GM21360 (cell line): ENCODE results near the gene PREB.
A peak's percentile ranks its signal among the peaks of the same experiment; 100 is the strongest.

Experiments
- ATAC-seq: cut with Tn5 transposase; IDR thresholded peaks from one replicate; pipeline ENCODE4 v1.9.1; 2021; ENCODE audit warnings: mild to moderate bottlenecking, moderate library complexity; ENCODE audit not compliant: unreplicated experiment

PREB gene

GRCh38 chr2:27152796-27153464 is 18.5 kb upstream of the PREB start:
- ATAC-seq = no peak

DNA sequence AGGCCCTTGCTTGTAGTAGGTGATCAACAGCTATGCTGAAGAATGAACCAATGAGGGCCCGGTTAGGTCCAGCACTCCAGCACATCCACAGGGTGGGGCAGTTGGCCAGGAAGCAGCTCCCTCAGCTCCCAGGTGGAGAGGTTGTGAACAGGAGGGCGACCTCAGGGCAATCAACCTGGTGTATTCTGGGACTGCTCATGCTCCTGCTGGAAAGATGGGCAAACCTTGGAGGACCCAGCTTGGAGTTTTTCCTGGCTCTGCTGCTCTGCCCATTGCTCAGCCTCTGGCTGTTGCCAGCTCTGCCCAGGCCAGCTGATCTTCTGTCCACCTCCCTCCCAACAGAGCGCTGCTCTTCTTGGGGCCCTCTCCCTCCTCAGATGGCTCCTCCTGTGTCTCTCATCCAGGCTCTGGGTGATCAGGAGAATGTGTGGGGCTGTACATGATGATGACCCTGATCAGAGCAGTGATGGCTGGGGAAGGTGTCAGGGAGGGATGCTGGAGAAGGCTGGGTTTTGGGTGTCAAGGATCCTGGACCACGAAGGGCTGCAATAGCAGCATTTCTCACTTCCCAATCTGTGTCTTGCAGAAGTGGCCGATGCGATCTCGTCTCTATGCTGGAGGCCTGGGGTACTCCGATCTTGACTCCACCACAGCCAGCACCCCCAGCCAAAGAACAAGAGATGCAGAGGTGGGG is 17.8 kb upstream of the PREB start:
- ATAC-seq = no peak

DNA sequence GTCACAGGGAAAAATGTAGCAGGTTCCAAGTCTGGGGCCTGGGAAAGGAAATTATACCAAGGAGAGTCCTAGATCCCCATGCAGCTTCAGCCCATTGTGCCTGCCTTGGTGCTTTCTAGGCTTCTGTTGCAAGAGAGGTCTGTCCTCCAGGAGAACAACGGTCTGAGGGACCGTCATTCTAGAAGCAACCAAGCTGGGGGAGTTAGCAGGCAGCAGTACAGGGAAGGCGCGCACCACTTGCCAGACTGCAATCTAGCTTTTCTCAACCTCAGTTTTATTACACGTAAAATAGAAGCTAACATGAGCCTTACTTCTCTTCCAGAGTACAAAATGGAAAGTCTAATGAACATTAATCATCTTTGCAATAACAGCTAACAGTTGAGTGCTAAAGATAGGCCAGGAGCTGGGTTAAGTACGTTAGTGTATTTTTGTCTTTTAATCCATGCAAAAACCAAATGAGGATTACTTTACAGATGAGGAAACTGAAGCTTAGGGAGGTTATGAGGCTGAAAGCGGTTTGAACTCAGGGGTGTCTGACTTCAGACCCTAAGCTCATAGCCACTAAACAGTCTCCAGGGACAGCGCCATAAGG is 16.3 kb upstream of the PREB start:
- no peak for ATAC-seq

GRCh38 chr2:27149570-27150405 is 15.4 kb upstream of the PREB start:
- no peak for ATAC-seq

DNA sequence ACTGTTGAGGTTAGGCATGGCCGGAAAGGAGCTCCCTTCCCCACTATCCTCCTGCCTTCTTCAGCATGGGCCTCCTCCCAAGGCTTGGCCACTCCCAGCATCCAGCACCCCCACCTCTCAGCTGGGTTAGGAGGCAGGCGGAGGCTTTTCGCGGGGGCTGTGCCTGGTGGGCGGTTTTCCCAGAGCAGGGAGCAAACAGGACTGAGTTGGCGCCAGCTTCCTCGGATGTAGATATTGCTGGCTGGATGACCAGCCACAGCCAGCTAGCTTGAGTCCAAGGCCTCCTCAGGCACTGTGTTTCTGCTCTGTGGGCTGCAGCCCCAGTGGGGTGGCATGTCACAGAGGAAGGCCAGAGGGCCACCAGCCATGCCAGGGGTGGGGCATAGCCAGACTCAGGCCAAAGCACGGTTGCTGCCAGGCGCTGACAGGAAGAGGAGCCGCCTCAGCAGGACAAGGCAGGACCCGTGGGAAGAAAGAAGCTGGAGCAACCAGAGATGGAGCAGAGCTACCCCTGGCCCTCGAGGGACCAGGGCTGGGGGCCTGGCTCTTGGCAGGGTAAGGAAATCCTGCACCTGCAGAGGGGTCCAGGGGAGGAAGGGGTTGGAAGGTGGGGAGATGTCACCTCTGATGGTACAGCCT is 14.5 kb upstream of the PREB start, which contains the start of gene TCF23:
Gene TCF23, plus strand, starts transcription at position 204 of the 639 bp plus-strand sequence. Its CDS starts 130 bp downstream, at position 334.
- ATAC-seq = no peak

DNA sequence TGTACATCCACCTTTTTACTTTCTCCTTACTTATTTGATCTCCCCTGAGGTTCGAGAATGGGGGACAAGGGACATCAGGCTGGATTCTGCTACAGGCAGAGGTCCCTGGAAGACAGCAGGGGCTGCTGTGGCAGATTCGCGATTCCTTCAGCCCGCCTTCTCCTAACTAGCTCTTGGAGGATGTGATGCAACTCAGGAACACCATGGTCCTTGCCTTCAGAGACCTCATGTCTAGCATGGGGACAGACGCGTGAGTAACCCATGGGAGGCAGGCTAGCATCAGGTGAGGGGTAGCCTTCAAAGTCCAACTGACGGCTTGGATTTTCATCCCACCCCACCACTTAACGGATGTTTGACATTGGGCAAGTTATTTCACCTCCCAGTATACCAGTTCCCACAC is 13.5 kb upstream of the PREB start:
- ATAC-seq = no peak

DNA sequence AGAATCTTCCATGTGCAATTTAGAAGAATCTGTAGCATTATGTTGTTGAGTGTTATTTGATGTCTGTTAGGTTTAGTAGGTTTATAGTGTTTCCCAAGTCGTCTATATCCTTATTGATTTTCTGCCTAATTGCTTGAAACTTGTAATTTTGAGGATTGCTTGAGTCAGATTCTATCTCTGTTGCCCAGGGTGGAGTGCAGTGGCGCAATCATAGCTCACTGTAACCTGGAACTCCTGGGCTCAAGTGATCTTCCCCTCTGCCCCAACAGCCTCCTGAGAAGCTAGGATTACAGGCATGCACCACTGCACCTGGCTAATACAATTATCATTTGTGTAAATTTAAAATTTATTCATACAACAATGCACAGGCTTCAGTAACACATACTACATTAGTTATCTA is 11.2 kb upstream of the PREB start:
- ATAC-seq = no peak

DNA sequence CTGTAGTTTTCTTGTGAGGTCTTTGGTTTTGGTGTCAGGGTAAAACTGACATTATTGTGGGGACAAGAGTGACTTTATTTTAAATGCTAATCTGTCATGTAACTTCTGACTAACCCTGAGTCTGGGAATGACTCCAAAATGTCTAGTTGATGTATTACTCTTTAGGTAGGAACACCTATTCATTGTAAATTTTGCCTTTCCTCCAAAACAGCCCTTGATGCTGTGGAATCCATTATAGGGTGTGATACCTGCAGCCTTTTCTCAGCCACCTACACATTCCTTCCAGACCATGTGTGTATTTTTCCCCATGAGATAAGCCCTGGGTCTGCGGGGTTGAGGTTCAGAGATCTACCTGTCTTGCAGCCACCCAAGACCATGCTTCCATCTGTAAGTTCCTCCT is 8.8 kb upstream of the PREB start:
- ATAC-seq = no peak

GRCh38 chr2:27139310-27139709 is 4.9 kb upstream of the PREB start, which contains the start of gene PRR30:
Gene PRR30, minus strand, starts transcription at chr2:27139410. Its CDS starts 1,081 bp downstream, at chr2:27138329.
- ATAC-seq = no peak

- ATAC-seq = no peak
Measured at GRCh38 chr2:27138111-27138510, 3.7 kb upstream of the PREB start.

- no peak for ATAC-seq
Measured at GRCh38 chr2:27137322-27137935, 3.0 kb upstream of the PREB start.

GRCh38 chr2:27136751-27137150 is 2.3 kb upstream of the PREB start:
- ATAC-seq = no peak

GRCh38 chr2:27135478-27135955 is 1.1 kb upstream of the PREB start:
- no peak for ATAC-seq

- no peak for ATAC-seq
Measured at GRCh38 chr2:27134781-27135477, 493 bp upstream of the PREB start.

- ATAC-seq = peak; percentile 13
Measured at GRCh38 chr2:27133195-27133875, 1.1 kb downstream of the PREB start.

DNA sequence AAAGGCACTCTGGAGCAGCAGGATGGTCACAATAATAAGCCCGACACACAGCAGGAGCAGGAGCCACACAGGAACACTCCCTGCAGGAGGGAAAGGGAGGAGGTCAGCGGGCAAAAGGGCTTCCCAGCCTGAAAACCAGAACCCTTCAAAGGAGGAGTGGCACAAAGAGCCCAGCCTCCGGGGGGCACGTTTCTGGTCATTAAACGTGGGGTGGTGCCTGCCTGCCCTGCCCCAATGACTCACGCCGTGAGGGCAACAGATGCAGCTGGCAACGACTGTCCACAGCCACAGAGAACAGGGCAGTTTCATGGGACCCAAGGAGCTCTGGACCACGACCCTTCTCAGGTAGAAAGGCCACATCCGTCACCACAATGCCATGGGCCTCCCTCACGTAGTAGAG is 3.0 kb downstream of the PREB start:
- no peak for ATAC-seq

- ATAC-seq = no peak
Measured at GRCh38 chr2:27130396-27130795, 4.0 kb downstream of the PREB start.

DNA sequence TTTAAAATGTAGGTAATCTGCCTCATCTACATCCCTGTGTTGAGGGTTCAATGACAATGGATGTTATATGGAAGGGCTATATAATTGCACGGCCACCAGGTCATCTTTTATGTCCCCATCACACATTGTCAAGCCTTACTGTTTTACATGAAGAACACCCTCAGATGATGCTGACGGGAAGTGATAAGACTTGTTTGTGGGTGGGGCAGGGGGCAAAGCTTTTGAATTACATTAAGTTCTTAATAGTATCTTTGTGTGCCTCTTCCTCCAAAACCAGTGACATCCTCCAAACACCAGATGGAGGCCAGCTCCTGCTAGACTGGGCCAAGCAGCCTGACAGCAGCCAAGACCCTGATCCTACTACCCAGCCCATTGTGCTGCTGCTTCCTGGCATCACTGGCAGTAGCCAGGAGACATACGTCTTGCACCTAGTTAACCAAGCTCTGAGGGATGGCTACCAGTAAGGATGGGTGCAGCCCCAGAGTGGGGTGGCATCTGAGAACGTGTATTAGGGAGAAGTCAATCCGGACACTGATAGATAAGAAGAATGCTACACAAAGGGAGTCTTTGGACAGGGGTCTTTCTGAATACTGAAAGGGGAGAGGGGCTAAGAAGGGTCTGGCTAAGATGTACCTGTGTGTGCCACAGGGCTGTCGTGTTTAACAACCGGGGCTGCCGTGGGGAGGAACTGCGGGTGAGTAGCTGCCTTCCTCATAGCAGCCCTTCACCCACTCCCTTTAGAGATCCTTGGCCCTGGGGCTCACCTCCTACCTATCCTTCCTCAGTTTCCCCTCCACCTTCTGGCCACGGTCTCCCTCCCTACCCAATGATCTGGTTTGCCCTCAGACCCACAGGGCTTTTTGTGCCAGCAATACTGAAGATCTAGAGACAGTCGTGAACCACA is 5.5 kb downstream of the PREB start:
- no peak for ATAC-seq
